Measurements from ENCODE around the gene ADM2.

Gene ADM2

DNA sequence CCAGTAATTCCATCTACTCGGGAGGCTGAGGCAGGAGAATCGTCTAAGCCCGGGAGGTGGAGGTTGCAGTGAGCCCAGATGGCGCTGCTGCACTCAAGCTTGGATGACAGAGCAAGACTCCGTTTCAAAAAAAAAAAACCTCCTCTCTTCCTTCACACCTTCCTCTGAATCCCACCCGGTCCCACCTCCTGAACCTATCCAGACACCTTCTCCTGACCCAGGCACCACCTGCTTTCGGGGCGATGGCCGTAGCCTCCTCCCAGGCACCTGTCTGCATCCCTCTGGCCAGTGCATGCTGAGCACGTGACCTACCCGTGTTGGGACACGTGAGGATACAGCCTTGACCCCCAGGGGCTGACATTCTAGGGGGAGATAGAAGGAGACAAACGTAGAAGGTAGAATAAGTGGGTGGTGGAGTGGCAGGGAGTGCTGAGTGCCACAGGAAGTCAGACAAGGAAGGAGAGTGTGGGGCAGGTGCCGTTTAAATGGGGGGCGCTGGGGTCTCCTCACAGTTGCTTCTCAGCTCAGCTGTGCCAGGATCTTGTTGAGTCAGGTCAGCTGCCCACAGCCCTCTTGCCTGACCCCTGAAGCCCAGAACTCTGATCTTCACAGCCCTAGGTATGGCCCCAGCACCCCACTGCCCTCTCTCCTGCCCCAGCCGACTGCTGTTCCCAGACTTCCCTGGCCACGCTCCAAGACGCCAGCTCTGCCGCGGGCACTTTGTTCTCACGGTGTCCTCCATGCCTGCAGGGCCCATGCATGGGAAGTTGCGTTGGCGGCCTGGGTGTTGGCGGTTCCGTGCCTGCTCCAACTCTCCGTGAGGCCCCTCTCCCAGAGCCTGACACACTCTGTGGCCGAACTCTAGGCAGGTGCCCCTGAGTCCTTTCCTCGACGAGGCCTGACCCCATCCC is 4.1 kb downstream of the ADM2 start:
- no peak for DNase-seq (ENCODE audit: low read depth)

DNA sequence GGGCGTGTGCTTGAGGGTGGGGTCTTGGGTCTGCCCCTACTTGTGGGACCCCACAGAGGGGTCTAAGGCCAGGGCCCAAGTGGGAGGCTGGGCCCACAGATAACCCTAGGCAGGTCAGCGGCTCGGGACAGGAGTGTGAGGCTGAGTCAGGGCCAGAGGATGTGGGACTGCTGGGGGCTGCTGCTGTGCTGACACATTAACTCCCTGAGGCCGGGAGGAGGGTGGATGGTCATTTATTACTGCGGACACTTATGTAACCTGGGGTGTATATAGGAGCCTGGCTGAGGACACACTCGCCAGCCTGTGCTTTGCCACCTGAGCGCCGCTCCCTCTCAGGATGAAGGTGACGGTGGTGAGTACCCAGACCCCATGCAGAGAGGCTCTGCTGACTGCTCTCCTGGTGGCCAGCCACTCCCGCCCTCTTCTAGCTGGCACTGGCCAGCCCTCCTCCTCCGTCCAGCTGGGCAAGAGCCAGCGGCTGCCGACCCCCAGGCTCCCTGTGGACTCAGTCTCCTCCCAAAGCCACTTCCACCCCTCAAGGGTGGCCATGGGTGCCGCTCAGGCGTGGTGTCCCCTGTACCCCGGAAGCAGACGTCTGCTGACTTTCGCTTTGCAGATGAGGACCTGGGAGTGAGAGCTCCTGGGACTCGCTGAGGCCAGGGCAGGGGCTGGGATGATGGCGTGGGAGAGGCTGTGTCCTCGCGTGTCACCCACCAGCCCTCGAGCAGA is 5.4 kb downstream of the ADM2 start, which contains the start of gene MIOX:
TSS of gene MIOX (plus strand) at position 299 of the 729 bp plus-strand sequence. CDS start at position 338, 39 bp downstream.
- no peak for DNase-seq (ENCODE audit: low read depth)

DNA sequence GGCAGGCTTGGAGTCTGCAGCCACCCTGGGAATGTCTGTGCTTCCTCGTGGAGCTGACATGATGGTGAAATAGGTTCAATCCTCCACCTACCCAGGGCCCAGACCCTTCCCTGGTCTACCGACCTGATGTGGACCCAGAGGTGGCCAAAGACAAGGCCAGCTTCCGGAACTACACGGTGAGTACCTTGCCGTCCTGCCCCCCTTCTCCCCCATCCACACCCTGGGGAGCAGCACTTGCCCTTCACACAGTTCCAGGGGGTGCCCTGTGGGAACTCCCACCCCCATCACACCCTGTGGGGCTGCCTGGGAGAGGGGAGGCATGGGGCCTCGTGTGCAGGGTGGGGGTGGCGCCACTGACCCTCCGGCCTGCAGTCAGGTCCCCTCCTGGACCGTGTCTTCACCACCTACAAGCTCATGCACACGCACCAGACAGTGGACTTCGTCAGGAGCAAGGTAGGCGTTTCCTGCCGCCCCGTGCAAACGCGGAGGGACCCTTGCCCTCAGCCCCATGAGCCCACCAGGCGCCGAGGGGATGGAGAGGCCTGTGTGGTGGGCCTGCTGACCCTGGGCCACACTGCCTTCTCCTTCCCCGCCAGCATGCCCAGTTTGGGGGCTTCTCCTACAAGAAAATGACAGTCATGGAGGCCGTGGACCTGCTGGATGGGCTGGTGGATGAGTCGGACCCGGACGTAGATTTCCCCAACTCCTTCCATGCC is 6.1 kb downstream of the ADM2 start:
- DNase-seq (ENCODE audit: low read depth): no peak

DNA sequence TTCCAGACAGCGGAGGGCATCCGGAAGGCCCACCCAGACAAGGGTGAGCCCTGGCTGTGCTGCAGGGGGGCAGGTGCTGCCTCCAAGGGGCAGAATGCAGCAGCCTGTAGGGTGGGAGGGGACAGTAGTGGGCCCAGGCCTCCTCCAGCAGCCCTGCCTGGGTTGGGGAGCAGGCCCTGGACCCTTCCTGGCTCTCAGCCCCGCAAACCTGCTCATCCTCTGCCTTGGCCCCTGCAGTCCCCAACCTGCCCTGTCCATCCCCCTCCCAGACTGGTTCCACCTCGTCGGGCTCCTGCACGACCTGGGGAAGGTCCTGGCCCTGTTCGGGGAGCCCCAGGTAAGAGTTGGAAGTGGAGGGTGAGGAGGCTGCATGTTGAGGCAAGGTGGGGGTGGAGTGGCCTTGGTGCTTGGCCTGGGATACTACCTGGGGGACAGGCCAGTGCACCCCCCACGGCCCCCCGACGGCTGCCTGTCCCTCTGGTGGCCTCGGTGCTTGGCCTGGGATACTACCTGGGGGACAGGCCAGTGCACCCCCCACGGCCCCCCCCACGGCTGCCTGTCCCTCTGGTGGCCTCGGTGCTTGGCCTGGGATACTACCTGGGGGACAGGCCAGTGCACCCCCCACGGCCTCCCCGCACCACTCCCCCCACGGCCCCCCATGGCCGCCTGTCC is 6.8 kb downstream of the ADM2 start:
- no peak for DNase-seq (ENCODE audit: low read depth)

DNA sequence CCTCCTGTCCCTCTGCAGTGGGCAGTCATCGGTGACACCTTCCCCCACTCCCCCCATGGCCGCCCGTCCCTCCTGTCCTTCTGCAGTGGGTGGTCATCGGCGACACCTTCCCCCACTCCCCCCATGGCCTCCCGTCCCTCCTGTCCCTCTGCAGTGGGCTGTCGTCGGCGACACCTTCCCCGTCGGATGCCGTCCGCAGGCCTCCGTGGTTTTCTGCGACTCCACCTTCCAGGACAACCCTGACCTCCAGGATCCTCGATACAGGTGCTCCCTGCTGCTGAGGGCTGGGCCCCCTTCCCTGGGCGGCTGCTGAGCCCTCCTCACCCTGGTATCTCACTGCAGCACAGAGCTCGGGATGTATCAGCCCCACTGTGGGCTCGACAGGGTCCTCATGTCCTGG is 7.5 kb downstream of the ADM2 start:
- DNase-seq (ENCODE audit: low read depth): no peak

DNA sequence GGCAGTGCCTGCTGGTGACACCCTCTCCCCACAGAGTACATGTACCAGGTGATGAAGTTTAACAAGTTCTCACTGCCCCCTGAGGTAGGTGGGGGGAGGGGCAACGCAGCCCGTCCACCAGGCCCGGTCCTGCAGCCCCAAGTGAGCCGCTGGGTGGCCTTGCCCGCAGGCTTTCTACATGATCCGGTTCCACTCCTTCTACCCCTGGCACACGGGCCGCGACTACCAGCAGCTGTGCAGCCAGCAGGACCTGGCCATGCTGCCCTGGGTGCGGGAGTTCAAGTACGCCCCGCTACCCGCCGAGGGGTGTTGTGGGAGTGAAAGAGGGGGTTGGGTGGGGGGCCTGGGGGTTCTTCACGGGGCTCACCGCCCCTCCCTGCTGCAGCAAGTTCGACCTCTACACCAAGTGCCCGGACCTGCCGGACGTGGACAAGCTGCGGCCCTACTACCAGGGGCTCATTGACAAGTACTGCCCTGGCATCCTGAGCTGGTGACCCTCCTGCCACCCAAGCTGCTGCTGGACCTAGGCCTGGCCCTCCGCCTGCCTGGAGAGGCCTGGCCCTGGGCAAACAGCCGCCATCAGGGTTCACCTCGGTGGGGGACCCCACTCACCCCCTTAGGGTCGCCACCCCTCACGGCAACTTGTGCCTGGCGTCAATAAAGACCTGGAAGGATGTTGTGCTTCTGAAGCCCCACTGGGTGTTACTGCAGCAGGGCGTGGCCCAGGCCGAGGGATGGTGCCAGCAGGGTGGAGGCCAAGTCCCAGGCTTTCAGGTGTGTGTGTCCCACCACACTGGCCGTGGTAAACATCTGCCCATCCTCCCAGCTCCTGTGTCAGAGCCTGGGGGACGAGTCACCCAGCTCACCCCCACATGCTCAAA is 8.3 kb downstream of the ADM2 start:
- DNase-seq (ENCODE audit: low read depth): no peak

DNA sequence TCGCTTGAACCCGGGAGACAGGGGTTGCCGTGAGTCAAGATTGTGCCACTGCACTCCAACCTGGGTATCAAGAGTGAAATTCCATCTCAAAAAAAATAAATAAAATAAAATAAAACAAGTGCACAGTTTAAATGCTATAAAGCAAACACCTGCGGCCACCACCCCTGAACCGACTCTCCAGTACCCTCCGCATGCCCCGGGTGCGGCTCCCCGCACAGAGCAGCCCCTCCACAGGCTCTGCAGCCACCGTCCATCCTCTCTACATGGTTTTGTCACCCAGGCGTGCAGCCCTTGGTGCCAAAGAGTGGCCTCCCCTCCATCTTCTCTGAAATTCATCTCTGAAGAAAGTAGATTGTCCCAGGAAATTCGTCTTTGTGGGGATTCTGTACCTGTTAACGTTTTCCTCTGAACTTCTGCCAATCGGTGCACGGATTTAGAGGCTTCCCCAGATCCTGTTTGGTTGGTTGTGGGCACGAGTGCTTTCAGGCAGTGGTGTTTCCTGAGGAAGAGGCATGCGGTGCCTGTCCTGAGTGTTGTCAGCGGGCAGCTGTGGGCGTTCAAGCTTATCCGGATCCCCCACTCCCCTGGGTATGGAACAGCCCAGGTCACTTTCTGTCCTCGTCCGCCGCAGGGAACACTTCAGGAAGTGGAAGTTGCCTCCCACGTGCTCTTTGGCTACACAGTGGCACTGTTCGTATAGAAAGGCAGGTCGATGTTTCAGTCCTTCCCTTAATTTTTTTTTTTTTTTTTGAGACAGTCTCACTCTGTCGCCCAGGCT is 9.4 kb downstream of the ADM2 start:
- no peak for DNase-seq (ENCODE audit: low read depth)

DNA sequence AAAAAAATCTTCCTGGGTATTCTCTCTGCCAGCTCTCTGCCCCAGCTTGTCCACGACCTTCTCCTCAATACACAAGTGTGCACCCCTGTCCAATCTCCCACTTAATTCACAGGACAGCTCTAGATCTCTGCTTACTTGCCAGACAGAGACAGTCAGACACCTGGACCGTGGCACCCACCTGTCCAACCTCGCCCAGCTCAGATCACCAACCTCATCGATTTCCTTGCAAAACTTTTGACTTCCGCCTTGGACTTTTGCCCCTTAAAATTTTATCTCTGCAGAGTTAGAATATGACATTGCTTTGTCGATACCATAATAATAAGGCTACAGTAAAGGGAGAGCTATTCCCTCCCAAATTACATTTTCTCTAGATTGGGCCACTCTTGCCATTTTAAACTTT is 15.8 kb downstream of the ADM2 start:
- no peak for DNase-seq (ENCODE audit: low read depth)

DNA sequence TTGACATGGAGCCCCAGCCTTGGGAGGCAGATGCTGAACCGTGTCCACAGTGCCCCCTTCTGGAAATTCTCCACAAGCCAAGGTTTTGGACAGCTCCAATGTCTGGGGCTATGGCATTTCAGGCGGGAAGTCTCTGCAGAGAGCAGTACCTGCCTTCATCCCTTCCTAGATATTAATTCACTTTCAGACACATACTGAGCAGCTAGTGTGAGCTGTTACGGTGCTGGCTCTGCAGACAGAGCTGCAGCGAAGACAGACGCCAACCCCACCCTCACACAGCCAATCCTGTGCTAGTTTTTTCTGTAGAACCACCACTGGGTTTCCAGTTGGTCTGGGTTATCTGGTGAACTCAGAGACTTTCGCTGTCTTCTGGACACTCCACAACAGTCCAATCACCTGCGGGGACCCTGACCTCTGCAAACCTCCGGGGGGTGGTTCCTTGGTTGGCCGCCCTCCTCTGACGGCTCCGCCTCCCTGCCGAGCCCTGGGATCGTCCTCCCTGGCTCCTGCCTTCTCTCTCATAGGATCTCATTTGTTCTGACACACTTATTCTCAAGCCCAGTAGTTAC is 17.1 kb downstream of the ADM2 start:
- DNase-seq (ENCODE audit: low read depth): no peak

DNA sequence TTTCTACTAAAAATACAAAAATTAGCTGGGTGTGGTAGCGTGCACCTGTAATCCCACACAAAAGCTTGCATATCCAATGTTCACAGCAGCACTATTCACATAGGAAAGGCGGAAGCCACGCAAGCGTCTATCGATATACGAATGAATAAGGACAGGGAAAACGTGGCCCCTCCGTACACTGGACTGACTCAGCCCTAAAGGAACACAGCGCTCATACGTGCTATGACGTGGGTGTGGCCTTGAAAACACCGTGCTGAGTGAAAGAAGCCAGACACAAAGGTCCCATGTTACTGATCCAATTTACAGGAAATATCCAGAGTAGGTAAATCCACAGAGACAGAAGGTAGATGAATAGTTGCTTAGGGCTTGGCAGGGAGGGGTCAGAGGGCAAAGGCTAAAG is 19.1 kb downstream of the ADM2 start:
- DNase-seq (ENCODE audit: low read depth): no peak

DNA sequence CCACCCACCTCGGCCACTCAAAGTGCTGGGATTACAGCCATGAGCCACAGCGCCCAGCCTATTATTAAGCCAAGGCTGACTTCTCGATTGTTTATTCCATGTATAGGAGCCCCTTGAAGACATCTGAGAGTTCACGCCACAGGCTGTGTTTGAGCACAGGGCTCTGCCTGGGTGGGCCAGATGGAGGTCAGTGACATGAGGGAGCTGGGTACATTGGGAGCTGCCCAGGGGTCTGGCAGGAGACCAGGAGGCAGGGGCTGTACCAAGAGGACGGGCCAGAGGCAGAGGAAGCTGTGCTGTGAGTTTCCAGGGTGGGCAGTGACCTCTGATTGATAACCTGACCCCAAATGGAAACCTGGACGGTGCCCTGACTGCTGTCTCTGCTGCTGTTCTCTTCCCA is 20.8 kb downstream of the ADM2 start:
- DNase-seq (ENCODE audit: low read depth): no peak

DNA sequence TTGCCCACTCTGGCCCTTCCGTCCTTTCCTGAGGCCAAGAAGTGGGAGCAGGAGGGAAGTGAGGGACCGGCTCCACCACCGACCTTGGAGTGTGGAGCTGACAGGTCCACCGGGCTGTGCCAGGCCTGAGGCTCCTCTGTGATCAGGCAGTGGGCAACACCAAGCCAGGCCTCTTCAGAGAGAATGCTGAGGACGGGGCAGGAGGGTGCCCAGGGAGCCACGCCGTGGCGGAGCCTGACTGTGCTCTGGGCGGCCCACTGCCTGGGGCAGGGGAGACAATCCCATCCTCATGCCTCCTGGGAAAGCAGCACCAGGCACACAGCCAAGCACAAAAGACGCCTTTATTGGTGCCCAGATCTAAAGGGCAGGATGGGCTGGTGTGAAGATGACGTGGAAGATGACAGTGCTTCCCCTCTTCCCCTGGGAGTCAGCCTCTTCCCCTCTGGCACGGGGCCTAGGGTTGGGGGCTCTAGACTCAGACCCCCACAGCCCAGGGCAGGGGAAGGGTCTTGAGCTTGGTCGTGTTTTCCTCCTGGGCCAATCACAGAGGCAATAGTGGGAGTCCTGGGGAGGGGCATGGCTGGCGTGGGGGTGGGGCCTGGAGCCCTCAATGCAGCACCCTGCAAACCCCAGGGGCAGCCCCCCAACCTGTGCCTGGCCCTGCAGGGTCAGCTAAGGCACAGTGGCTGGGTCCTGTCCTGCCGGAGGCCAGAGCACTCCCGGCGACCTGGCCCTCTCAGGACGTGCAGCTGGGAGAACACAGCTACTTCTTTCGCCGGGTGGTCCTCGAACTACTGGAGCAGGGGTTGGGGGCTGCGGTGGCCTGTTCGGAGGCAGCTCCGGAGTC is 21.5 kb downstream of the ADM2 start:
- DNase-seq (ENCODE audit: low read depth): no peak

DNA sequence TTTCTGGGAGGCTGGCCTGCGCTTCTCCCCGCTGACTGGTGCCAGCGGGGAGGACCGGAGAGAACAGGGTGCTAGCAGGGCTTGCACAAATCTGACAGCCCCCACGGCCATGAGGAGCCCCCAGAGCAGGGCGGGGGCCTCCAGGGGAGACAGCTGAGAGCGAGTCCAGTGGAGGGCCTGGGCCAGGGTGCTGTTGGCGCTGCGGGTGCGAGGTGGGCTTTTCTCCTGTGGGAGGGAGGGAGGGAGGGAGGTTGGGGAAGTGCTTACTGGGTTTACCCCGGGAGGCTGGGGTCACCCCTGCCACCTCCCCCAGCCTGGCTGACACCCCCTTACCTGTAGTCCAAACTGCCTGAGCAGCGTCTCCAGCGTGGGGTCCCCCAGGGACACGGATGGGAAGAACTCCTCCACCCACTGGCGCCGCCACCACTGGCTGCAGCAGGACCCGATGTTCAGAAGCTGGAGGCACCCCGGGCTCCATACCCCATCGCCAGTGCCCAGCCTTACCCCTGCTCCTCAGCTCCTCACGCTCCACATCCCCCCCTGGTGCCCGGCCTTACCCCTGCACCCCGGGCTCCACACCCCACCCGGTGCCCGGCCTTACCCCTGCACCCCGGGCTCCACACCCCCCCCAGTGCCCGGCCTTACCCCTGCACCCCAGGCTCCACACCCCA is 22.3 kb downstream of the ADM2 start:
- no peak for DNase-seq (ENCODE audit: low read depth)

DNA sequence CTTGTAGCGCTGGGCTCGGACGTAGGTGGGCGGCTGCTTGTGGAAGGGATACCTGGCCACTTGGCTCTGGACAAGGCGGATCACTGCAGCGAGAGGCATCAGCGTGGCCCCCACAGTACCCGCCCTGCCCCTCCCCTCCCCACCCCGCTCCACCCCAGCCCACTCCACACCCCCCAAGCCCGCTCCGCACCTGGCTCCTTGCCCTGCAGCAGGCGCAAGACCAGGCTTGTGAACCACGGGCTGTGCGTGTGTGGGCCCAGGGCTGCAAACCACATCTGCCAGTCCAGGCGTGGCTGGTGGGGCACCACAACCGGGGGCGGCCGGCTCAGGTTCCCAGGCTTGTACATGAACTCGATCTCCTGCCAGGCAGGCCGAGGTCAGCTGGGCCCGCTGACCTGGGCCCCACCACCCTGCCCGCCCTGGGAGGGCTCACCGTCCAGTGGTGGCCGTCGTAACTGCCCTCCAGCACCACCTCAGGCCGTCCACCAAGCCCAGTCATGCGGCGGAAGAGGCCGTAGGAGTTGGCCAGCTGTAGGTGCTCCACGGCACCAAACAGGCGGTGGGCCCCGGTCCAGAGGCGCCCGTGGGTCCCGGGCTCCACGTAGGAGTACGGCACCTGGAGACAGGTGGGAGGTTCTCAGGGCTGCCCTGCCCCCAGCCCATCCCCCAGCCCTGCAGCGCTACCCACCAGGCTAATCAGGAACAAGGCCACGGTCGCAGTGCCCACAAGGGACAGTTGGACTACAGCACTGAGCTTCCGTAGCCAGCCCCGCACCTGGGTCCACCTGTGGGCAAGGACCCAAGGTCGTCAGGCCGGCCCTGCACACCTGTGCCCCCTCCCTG is 23.2 kb downstream of the ADM2 start:
- DNase-seq (ENCODE audit: low read depth): no peak

DNA sequence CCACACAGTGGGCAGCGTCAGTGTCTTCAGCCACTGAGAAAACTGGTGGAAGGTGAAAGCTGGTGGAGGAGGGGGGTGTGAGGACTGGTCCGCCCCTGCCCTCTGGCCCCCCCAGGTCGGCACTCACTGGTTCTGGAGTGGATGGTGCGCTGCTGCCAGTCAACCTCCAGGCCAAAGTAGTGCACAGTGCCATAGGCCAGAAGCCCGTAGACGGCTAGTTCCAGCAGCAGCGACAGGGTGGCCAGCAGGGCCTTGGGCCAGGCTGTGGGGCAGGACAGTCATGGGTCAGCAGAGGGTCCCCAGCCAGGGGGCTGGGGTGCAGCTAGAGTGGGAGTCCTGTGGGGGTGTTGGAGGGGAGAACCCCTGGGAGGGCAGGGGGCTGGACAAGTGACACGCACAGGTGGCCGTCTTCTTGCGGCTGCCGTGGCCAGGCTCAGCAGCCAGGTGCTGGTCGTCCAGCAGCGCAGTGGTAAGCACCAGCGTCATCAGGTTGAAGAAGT is 24.0 kb downstream of the ADM2 start:
- DNase-seq (ENCODE audit: low read depth): no peak

DNA sequence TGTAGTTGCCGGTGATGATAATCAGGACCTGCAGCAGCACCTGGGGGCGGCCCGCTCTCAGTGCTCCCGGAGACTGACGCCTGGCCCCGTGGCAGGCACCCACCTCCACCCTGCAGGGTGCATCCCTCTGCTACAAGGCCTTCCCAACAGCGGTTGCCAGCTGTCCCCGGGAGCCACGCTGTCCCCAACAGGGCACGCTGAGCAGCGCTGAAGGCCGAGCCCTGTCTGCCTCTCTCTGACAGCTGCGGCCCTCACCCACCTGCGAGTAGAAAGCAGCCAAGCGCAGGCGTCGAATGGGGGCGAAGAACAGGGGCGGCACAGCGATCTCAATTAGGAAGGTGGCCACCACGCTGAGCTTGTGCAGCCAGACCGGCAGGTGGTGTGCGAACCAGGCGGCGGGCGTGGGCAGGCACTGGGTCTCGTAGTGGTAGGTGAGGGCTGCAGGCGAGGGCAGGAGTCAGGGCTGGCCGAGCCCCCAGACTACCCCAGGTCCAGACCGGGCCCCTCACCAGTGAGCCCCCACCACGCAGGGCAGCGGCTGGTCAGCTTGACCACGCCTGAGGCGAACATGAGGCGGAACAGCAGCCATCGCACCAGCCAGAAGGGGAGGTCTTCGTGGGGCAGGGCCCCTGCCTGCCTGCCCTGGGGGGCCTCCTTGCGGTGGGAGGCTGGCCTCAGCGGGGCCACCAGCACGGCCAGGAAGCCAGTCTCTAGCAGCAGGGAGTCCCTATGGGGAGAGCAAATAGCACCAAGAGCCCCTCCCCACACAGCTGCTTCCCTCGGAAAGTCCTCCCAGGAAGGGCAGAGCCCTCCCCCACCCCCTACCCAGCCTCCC is 24.6 kb downstream of the ADM2 start:
- DNase-seq (ENCODE audit: low read depth): no peak
